PC-3 (cell line): ENCODE results near the gene ARL5C.

Experiments
- EZH2 ChIP-seq: fragments of 300-600 bp; sonication (generic); IDR thresholded peaks from one replicate; pipeline ENCODE4 v1.6.1; 2017; ENCODE audit warnings: antibody characterized with exemption, mild to moderate bottlenecking, low read length; ENCODE audit not compliant: unreplicated experiment
- TF ChIP-seq, protein P1 (sequence below): fragments of 300-600 bp; sonication (generic); conservative IDR thresholded peaks from 2 replicates; pipeline ENCODE4 v1.5.1; 2017; ENCODE audit warnings: antibody characterized with exemption, low read depth, mild to moderate bottlenecking, low read length

DNA sequence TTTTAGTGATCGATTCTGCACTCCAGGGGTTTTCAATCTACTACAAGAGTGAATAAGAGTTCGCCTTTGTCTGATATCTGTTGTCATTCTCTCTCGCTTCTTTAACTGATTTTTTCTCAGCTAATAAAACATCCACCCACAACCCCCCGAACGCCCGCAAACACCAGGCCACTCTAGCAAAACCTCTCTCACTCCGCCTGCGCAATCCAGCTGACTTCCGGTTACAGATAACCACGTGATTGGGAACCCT, 33.8 kb upstream of the ARL5C start:
- TF ChIP-seq EZH2 = no peak
- TF ChIP-seq, protein P1, sequence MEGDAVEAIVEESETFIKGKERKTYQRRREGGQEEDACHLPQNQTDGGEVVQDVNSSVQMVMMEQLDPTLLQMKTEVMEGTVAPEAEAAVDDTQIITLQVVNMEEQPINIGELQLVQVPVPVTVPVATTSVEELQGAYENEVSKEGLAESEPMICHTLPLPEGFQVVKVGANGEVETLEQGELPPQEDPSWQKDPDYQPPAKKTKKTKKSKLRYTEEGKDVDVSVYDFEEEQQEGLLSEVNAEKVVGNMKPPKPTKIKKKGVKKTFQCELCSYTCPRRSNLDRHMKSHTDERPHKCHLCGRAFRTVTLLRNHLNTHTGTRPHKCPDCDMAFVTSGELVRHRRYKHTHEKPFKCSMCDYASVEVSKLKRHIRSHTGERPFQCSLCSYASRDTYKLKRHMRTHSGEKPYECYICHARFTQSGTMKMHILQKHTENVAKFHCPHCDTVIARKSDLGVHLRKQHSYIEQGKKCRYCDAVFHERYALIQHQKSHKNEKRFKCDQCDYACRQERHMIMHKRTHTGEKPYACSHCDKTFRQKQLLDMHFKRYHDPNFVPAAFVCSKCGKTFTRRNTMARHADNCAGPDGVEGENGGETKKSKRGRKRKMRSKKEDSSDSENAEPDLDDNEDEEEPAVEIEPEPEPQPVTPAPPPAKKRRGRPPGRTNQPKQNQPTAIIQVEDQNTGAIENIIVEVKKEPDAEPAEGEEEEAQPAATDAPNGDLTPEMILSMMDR = no peak
